HCT116 (cell line): ENCODE measurements around the gene ABR.

Experiments
- CBX3 ChIP-seq: IDR thresholded peaks from 2 replicates; pipeline ENCODE4 v1.6.1; 2012; ENCODE audit warnings: low read depth
- CEBPB ChIP-seq: IDR thresholded peaks from 2 replicates; pipeline ENCODE4 v1.6.1; 2012; ENCODE audit warnings: low read depth
- EZH2 ChIP-seq: fragments of 200-600 bp; sonication (generic); IDR thresholded peaks from 2 replicates; pipeline ENCODE4 v1.6.1; 2017; ENCODE audit warnings: antibody characterized with exemption, mixed run types
- EZH2phosphoT487 ChIP-seq: fragments of 200-600 bp; IDR thresholded peaks from 2 replicates; pipeline ENCODE4 v1.6.1; 2018; ENCODE audit warnings: antibody characterized with exemption, borderline replicate concordance
- POLR2A ChIP-seq: IDR thresholded peaks from 2 replicates; pipeline ENCODE4 v1.7.0; 2011; ENCODE audit warnings: borderline replicate concordance; ENCODE audit not compliant: insufficient read depth, insufficient read length; ENCODE audit errors: extremely low read depth
- POLR2AphosphoS5 ChIP-seq: IDR thresholded peaks from 2 replicates; pipeline ENCODE4 v1.6.1; 2011; ENCODE audit warnings: mild to moderate bottlenecking, low read depth, low read length, moderate library complexity
- RAD21 ChIP-seq: IDR thresholded peaks from 2 replicates; pipeline ENCODE4 v1.6.1; 2012; ENCODE audit warnings: low read depth, mild to moderate bottlenecking
- SIN3A ChIP-seq: IDR thresholded peaks from 2 replicates; pipeline ENCODE4 v1.6.1; 2012; ENCODE audit warnings: low read depth
- SRF ChIP-seq: IDR thresholded peaks from 2 replicates; pipeline ENCODE4 v1.6.1; 2012; ENCODE audit warnings: low read depth
- TCF7L2 ChIP-seq: IDR thresholded peaks from 2 replicates; pipeline ENCODE4 v1.7.0; 2011; ENCODE audit warnings: borderline replicate concordance, inconsistent platforms; ENCODE audit not compliant: insufficient read depth, insufficient read length; ENCODE audit errors: extremely low read depth
- YY1 ChIP-seq: IDR thresholded peaks from 2 replicates; pipeline ENCODE4 v1.6.1; 2011; ENCODE audit warnings: low read length, low read depth, moderate library complexity, mild to moderate bottlenecking; ENCODE audit not compliant: insufficient replicate concordance; ENCODE audit errors: extremely low read depth
- ZNF274 ChIP-seq: fragments of 200-500 bp; sonication (Bioruptor generic); IDR thresholded peaks from 2 replicates; pipeline ENCODE4 v1.6.1; 2014; ENCODE audit warnings: mild to moderate bottlenecking, low read depth, low read length, inconsistent platforms
- TF ChIP-seq, protein P1 (sequence below), 3 experiments: fragments of 200-600 bp in 1 of 3; sonication (generic) in 1 of 3; IDR thresholded peaks in 2 of 3; conservative IDR thresholded peaks in 1 of 3; 2 replicates each; pipeline ENCODE4 v1.5.1; 2012 to 2017; ENCODE audit warnings: low read depth in 2 of 3, low read length in 2 of 3, antibody characterized with exemption in 1 of 3, borderline replicate concordance in 1 of 3, control low read depth in 1 of 3, mild to moderate bottlenecking in 1 of 3, mixed read lengths in 1 of 3, mixed run types in 1 of 3, moderate library complexity in 1 of 3; ENCODE audit not compliant: insufficient read depth in 1 of 3
- TF ChIP-seq, protein P2 (sequence below): IDR thresholded peaks from 2 replicates; pipeline ENCODE4 v1.6.1; 2012

DNA sequence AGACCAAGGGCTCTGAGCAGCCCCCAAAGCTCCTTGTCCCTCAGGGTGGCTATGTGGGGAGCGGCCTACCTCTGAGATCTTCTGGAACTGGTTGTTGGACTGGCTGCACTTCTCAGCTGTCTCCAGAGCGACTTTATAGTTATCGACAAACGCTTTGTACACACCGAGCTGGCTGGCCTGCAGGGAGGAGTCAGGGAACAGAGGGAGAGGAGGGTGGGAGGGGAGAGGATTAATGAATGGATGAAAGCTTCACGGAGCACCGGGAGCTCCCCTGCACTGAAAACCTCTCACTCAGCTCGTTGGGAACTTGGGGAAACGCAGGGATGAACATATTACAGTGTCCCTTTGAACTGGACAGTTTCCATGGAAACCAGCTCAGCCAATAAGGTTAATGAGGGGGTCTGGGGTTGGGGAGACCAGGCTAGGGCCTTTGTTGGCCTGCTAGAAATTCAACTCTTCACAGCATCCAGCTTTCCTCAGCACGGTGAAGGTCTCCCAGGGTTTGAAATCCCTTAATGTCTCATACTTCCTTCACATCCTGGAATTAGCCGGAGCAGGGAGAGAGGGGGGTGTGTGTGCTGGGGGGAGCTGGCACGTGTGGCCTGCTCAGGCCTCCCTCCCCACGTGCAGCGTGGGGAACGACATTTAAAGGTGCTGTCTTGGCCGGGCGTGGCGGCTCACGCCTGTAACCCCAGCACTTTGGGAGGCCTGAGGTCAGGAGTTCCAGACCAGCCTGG, 96.2 kb downstream of the ABR start:
- TF ChIP-seq SIN3A, result no peak
- TF ChIP-seq, protein P1, sequence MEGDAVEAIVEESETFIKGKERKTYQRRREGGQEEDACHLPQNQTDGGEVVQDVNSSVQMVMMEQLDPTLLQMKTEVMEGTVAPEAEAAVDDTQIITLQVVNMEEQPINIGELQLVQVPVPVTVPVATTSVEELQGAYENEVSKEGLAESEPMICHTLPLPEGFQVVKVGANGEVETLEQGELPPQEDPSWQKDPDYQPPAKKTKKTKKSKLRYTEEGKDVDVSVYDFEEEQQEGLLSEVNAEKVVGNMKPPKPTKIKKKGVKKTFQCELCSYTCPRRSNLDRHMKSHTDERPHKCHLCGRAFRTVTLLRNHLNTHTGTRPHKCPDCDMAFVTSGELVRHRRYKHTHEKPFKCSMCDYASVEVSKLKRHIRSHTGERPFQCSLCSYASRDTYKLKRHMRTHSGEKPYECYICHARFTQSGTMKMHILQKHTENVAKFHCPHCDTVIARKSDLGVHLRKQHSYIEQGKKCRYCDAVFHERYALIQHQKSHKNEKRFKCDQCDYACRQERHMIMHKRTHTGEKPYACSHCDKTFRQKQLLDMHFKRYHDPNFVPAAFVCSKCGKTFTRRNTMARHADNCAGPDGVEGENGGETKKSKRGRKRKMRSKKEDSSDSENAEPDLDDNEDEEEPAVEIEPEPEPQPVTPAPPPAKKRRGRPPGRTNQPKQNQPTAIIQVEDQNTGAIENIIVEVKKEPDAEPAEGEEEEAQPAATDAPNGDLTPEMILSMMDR (IDR thresholded peaks at IDR 0.05 in 2 of 3, conservative IDR thresholded peaks at IDR 0.05 in 1 of 3; ENCODE audit: borderline replicate concordance in 1 of 3, insufficient read depth in 1 of 3, low read depth in 2 of 3, low read length in 2 of 3), result no peak
- no peak for TF ChIP-seq RAD21
- no peak for TF ChIP-seq EZH2
- TF ChIP-seq ZNF274, result no peak
- no peak for TF ChIP-seq POLR2A
- no peak for TF ChIP-seq CBX3
- TF ChIP-seq YY1, result no peak
- no peak for TF ChIP-seq TCF7L2
- TF ChIP-seq, protein P2, sequence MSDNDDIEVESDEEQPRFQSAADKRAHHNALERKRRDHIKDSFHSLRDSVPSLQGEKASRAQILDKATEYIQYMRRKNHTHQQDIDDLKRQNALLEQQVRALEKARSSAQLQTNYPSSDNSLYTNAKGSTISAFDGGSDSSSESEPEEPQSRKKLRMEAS, result no peak
- TF ChIP-seq EZH2phosphoT487, result no peak
- no peak for TF ChIP-seq POLR2AphosphoS5
- no peak for TF ChIP-seq CEBPB
- TF ChIP-seq SRF, result no peak
